RWPE2 (cell line): ENCODE data around the gene NHSL2.

Experiments
- ATAC-seq: fragments of 200-7000 bp; cut with Tn5 transposase; 3 replicates; pipeline ENCODE4 v1.9.1; 2021; ENCODE audit warnings: low read depth
- DNase-seq: peaks from one replicate; pipeline ENCODE4 v3.0.0-alpha.2; 2020; ENCODE audit warnings: low spot score
- H3K27ac ChIP-seq: fragments of 450-650 bp; 2 replicates; pipeline ENCODE4 v1.5.1; 2017; ENCODE audit warnings: mild to moderate bottlenecking; ENCODE audit not compliant: poor library complexity, severe bottlenecking
- H3K27me3 ChIP-seq: fragments of 250-450 bp; sonication (Bioruptor Pico); 2 replicates; pipeline ENCODE4 v1.5.1; 2021; ENCODE audit warnings: mild to moderate bottlenecking, moderate library complexity; ENCODE audit not compliant: insufficient read depth, poor library complexity, severe bottlenecking
- H3K36me3 ChIP-seq: fragments of 250-450 bp; sonication (Bioruptor Pico); 2 replicates; pipeline ENCODE4 v1.5.1; 2020; ENCODE audit warnings: low read depth, mild to moderate bottlenecking, moderate library complexity
- H3K4me1 ChIP-seq: fragments of 250-450 bp; sonication (Bioruptor Pico); 2 replicates; pipeline ENCODE4 v1.5.1; 2021; ENCODE audit warnings: mild to moderate bottlenecking, moderate library complexity; ENCODE audit not compliant: insufficient read depth, poor library complexity, severe bottlenecking
- H3K4me3 ChIP-seq: fragments of 250-450 bp; sonication (Bioruptor Pico); 2 replicates; pipeline ENCODE4 v1.5.1; 2021; ENCODE audit warnings: mild to moderate bottlenecking, moderate library complexity; ENCODE audit not compliant: severe bottlenecking
- H3K9me3 ChIP-seq: fragments of 250-450 bp; sonication (Bioruptor Pico); 2 replicates; pipeline ENCODE4 v1.5.1; 2021; ENCODE audit warnings: mild to moderate bottlenecking, moderate library complexity; ENCODE audit not compliant: severe bottlenecking
- TF ChIP-seq, protein P1 (sequence below): fragments of 450-650 bp; IDR thresholded peaks from one replicate; pipeline ENCODE4 v1.5.1; 2017; ENCODE audit warnings: mild to moderate bottlenecking, moderate library complexity; ENCODE audit not compliant: poor library complexity, severe bottlenecking

Gene NHSL2

DNA sequence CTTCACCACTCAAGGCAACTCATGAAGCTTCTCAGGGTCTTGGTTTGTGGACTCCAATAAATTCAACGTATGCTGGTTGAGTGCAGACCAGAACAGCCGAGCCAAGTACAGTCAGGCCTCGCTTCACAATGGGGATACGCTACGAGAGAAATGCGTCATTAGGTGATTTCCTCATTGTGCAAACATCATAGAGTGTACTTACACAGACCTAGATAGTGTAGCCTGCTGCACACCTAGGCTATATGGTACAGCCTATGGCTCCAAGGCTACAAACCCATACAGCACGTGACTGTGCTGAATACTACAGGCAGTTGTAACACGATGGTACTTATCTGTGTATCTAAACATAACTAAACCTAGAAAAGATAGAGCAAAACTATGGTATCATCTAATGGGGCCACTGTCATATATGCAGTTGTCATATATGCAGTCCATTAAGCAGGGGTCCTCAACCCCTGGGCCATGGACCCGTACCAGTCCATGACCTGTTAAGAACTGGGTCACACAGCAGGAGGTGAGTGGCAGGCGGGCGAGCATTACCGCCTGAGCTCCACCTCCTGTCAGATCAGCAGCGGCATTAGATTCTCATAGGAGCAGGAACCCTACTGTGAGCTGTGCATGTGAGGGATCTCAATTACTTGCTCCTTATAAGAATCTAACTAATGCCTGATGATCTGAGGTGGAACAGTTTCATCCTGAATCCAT, 189.6 kb downstream of the NHSL2 start:
- Histone ChIP-seq H3K27ac (no peak overlapping the region), H3K9me3 (no peaks in the 10 kb centered on the region), H3K4me3 (no peak overlapping the region), H3K4me1 (no peaks in the 10 kb centered on the region), H3K36me3 (no peaks in the 10 kb centered on the region), H3K27me3 (no peaks in the 10 kb centered on the region)
- DNase-seq (no peak), ATAC-seq (no peak)
- TF ChIP-seq, protein P1, sequence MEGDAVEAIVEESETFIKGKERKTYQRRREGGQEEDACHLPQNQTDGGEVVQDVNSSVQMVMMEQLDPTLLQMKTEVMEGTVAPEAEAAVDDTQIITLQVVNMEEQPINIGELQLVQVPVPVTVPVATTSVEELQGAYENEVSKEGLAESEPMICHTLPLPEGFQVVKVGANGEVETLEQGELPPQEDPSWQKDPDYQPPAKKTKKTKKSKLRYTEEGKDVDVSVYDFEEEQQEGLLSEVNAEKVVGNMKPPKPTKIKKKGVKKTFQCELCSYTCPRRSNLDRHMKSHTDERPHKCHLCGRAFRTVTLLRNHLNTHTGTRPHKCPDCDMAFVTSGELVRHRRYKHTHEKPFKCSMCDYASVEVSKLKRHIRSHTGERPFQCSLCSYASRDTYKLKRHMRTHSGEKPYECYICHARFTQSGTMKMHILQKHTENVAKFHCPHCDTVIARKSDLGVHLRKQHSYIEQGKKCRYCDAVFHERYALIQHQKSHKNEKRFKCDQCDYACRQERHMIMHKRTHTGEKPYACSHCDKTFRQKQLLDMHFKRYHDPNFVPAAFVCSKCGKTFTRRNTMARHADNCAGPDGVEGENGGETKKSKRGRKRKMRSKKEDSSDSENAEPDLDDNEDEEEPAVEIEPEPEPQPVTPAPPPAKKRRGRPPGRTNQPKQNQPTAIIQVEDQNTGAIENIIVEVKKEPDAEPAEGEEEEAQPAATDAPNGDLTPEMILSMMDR: no peak

DNA sequence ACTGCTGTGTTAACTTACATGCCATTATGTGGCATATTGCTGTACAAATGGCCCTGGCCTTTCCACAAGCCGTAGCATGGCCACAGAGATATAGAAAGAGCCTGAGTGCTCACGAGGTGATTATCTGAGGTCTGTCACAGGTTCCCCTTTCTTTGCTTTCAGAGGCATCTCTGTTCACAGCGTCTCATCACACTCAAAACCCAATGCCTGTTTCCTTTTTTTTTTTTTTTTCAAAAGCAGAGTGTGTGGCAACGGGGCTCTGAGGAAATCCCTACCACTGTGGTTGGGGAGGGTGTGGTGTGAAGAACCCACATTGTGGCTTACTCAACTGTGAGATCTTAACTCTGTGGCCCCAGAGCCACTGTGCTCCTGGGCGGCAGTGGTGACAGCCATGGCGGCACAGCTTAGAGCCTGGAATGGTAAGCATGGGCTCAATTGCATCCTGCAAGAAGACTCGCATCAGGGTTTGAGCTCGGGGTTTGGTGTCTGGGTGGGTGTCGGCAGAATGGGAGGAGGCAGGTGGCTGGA, 190.2 kb downstream of the NHSL2 start:
- no peak for DNase-seq
- TF ChIP-seq, protein P1: no peak
- no peak overlapping the region for H3K4me3 ChIP-seq
- H3K27me3 ChIP-seq: no peaks in the 10 kb centered on the region
- H3K4me1 ChIP-seq: no peaks in the 10 kb centered on the region
- no peaks in the 10 kb centered on the region for H3K36me3 ChIP-seq
- H3K9me3 ChIP-seq: no peaks in the 10 kb centered on the region
- H3K27ac ChIP-seq: no peak overlapping the region
- ATAC-seq: no peak

DNA sequence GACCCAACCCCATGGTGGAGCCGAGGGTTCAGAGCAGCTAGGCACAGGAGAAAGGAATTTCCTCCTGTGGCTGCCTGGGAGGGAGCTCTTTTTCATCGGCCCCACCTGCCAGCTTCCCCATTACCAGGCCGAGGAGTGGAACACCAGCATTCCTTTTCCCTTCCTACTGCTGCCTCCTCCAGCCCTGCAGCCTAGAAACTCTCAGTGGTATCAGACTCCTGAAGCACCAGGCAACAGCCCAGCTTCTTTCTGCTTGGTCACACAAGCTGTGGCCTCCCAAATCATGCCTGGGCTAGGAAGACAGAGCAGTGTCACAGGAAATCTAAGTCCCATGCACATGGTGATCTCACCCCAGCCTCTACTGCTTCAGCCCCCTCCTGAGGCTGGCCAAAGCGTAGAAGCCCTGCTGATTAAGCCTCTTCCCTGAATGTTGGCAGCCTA, 191.0 kb downstream of the NHSL2 start:
- no peaks in the 10 kb centered on the region for H3K4me1 ChIP-seq
- DNase-seq: no peak
- H3K36me3 ChIP-seq: no peaks in the 10 kb centered on the region
- H3K27me3 ChIP-seq: no peaks in the 10 kb centered on the region
- H3K4me3 ChIP-seq: no peak overlapping the region
- no peak for ATAC-seq
- TF ChIP-seq, protein P1: no peak
- no peak overlapping the region for H3K27ac ChIP-seq
- H3K9me3 ChIP-seq: no peaks in the 10 kb centered on the region

GRCh38 chrX:72102126-72102525, 191.5 kb downstream of the NHSL2 start:
- no peaks in the 10 kb centered on the region for H3K27me3 ChIP-seq
- DNase-seq (no peak), ATAC-seq (no peak)
- no peaks in the 10 kb centered on the region for H3K9me3 ChIP-seq
- H3K36me3 ChIP-seq: no peaks in the 10 kb centered on the region
- H3K4me3 ChIP-seq: no peak overlapping the region
- no peak overlapping the region for H3K27ac ChIP-seq
- H3K4me1 ChIP-seq: no peaks in the 10 kb centered on the region
- TF ChIP-seq, protein P1: no peak

DNA sequence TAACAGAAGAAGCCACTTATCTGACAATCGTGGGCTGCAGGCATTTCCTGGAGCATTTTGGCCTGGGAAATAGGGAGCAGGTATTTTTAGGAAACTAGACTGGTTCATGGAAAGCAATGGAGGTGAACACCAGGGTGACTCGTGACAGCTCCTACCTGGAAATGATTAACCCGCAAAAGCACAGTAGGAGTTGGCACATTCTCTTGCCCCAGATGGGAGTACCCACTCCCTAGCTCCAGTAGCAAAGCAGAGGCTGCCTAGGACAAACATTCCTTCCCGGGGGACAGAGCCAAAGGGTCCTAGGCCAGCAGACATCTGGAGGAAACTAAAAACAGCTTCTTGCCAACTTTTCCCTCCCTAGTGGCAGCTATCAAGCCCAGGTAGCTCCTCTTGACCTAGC, 192.1 kb downstream of the NHSL2 start:
- TF ChIP-seq, protein P1: no peak
- H3K36me3 ChIP-seq: no peaks in the 10 kb centered on the region
- no peaks in the 10 kb centered on the region for H3K4me1 ChIP-seq
- H3K27me3 ChIP-seq: no peaks in the 10 kb centered on the region
- DNase-seq: no peak
- H3K27ac ChIP-seq: no peak overlapping the region
- no peaks in the 10 kb centered on the region for H3K9me3 ChIP-seq
- no peak for ATAC-seq
- H3K4me3 ChIP-seq: no peak overlapping the region
